Measurements from ENCODE around the gene CAMK1. TPM values are rescaled to one million over a fixed set of nuclear protein-coding genes. Genes with fewer than 3 reads are reported as not detected.

CAMK1 gene
- total RNA-seq, 1 experiment from 2014 or later = 2.0 TPM

DNA sequence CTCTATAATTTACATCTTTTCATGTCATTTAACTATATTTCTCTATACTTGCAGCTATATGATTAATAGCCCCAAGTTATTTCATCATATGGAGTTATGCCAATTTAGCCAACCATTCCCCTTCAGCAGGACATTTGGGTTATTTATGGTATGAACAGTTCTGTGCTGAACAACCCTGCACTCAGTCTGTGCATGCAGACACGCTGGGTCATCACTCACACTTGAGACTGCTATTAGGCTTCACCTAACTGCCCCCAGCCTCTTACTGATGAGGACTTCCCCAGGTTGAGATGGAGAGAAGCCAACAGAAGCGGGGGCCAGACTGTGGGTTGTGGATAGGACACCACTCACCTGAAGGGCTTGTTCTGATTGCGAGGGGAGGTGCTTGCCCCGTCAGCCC lies 15.2 kb upstream of the CAMK1 start:
- POLR2A ChIA-PET (ENCODE audit: unreplicated experiment) = no interaction called here

DNA sequence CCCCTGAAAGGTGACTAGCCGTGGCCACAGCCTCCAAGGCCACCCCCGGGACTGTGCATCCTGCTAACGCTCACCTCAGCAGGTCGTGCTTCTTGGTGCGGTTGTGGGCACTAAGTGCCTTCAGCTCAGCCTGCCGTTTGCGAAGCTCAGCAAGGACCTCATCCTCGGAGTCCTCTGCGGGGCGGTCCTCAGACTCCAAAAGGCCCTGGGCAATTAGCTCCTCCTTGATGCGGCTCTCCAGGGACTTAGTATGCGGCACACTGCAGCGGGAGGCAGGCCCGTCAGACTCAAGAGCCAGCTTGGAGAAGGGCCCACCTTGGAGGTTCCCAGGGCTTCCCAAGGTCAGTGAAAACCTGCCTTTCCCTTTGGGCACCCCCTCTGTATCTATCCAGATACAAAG lies 14.2 kb upstream of the CAMK1 start:
- H3K4me3 ChIP-seq = no peak overlapping the region
- CTCF ChIA-PET = no interaction called here
- intact Hi-C loops (cut with micrococcal nuclease; ENCODE audit: unreplicated experiment) = no loop called here
- H3K9me3 ChIP-seq (ENCODE audit: insufficient read depth, low read depth) = no peaks in the 10 kb centered on the region
- no peak overlapping the region for H3K4me2 ChIP-seq
- H3K36me3 ChIP-seq (ENCODE audit: low read depth) = peaks cover 11% of the 10 kb centered on the region
- H3K9me2 ChIP-seq (ENCODE audit: insufficient read depth) = no peaks in the 10 kb centered on the region
- no peaks in the 10 kb centered on the region for H3K27me3 ChIP-seq (ENCODE audit: insufficient read depth, low read depth)
- no peak overlapping the region for H3K27ac ChIP-seq
- no peak overlapping the region for H2AFZ ChIP-seq
- TF ChIP-seq EZH2 (IDR thresholded peaks at IDR 0.05; ENCODE audit: low read depth) = no peak
- TF ChIP-seq, protein P1, sequence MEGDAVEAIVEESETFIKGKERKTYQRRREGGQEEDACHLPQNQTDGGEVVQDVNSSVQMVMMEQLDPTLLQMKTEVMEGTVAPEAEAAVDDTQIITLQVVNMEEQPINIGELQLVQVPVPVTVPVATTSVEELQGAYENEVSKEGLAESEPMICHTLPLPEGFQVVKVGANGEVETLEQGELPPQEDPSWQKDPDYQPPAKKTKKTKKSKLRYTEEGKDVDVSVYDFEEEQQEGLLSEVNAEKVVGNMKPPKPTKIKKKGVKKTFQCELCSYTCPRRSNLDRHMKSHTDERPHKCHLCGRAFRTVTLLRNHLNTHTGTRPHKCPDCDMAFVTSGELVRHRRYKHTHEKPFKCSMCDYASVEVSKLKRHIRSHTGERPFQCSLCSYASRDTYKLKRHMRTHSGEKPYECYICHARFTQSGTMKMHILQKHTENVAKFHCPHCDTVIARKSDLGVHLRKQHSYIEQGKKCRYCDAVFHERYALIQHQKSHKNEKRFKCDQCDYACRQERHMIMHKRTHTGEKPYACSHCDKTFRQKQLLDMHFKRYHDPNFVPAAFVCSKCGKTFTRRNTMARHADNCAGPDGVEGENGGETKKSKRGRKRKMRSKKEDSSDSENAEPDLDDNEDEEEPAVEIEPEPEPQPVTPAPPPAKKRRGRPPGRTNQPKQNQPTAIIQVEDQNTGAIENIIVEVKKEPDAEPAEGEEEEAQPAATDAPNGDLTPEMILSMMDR (conservative IDR thresholded peaks at IDR 0.05) = no peak
- H4K20me1 ChIP-seq (ENCODE audit: insufficient read depth) = no peaks in the 10 kb centered on the region
- H3K4me1 ChIP-seq (replicated peaks; ENCODE audit: insufficient read depth) = no peaks in the 10 kb centered on the region
- H3F3A ChIP-seq (ENCODE audit: insufficient read depth, low read depth) = 0 out of 2 replicates have a peak, but pooled peaks cover 3% of the 10 kb centered on the region
- DNase-seq = no peak
- no TSS peak for BruUV-seq (replicated peaks)
- H3K79me2 ChIP-seq (ENCODE audit: low read depth) = no peaks in the 10 kb centered on the region
- POLR2A ChIA-PET (ENCODE audit: unreplicated experiment) = no interaction called here

More for the DNA sequence above, 15.2 kb upstream of the CAMK1 start:
- H3K4me2 ChIP-seq = no peak overlapping the region
- no peak overlapping the region for H3K4me3 ChIP-seq
- H3K9me3 ChIP-seq (ENCODE audit: insufficient read depth, low read depth) = no peaks in the 10 kb centered on the region
- H2AFZ ChIP-seq = no peak overlapping the region
- no peaks in the 10 kb centered on the region for H4K20me1 ChIP-seq (ENCODE audit: insufficient read depth)
- H3K79me2 ChIP-seq (ENCODE audit: low read depth) = no peaks in the 10 kb centered on the region
- H3K27me3 ChIP-seq (ENCODE audit: insufficient read depth, low read depth) = no peaks in the 10 kb centered on the region
- no peak overlapping the region for H3K27ac ChIP-seq
- no peaks in the 10 kb centered on the region for H3K4me1 ChIP-seq (replicated peaks; ENCODE audit: insufficient read depth)
- intact Hi-C loops (cut with micrococcal nuclease; ENCODE audit: unreplicated experiment) = no loop called here
- TF ChIP-seq EZH2 (IDR thresholded peaks at IDR 0.05; ENCODE audit: low read depth) = no peak
- TF ChIP-seq, protein P1 (conservative IDR thresholded peaks at IDR 0.05) = no peak
- H3K9me2 ChIP-seq (ENCODE audit: insufficient read depth) = no peaks in the 10 kb centered on the region
- BruUV-seq (replicated peaks) = no TSS peak
- CTCF ChIA-PET = no interaction called here
- H3K36me3 ChIP-seq (ENCODE audit: low read depth) = peaks cover 15% of the 10 kb centered on the region
- no peak for DNase-seq
- 0 out of 2 replicates have a peak, but pooled peaks cover 3% of the 10 kb centered on the region for H3F3A ChIP-seq (ENCODE audit: insufficient read depth, low read depth)

DNA sequence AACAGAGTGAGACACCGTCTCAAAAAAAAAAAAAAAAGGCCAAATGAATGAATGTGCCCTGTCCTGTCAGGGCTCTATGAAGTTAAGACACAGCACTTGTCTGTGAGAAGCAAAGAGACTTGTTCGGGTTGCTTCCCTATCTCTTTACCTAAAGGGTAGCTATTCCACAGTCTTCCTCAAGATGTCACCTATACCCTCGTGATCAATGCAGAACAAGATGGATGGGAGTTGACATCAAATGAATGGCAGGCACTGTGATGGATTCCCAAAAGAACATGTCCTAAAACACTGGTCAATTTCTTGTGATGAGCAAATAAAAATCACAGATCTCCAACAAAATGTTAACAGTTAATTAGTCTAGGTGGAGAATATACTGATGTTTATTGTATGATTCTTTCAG lies 13.0 kb upstream of the CAMK1 start:
- no TSS peak for BruUV-seq (replicated peaks)
- DNase-seq = no peak

More for the DNA sequence above, 13.0 kb upstream of the CAMK1 start:
- intact Hi-C loops (cut with micrococcal nuclease; ENCODE audit: unreplicated experiment) = no loop called here
- no peak overlapping the region for H3K27ac ChIP-seq
- H3K9me2 ChIP-seq (ENCODE audit: insufficient read depth) = no peaks in the 10 kb centered on the region
- 0 out of 2 replicates have a peak, but pooled peaks cover 3% of the 10 kb centered on the region for H3F3A ChIP-seq (ENCODE audit: insufficient read depth, low read depth)
- peaks cover 11% of the 10 kb centered on the region for H3K36me3 ChIP-seq (ENCODE audit: low read depth)
- H3K4me3 ChIP-seq = no peak overlapping the region
- no peaks in the 10 kb centered on the region for H3K79me2 ChIP-seq (ENCODE audit: low read depth)
- H3K4me2 ChIP-seq = no peak overlapping the region
- TF ChIP-seq, protein P1 (conservative IDR thresholded peaks at IDR 0.05) = peak; percentile 38
- no peak for TF ChIP-seq EZH2 (IDR thresholded peaks at IDR 0.05; ENCODE audit: low read depth)
- no peaks in the 10 kb centered on the region for H3K27me3 ChIP-seq (ENCODE audit: insufficient read depth, low read depth)
- ChIA-PET POLR2A (ENCODE audit: unreplicated experiment) (no interaction called here), CTCF (no interaction called here)
- no peaks in the 10 kb centered on the region for H3K9me3 ChIP-seq (ENCODE audit: insufficient read depth, low read depth)
- H3K4me1 ChIP-seq (replicated peaks; ENCODE audit: insufficient read depth) = no peaks in the 10 kb centered on the region
- H4K20me1 ChIP-seq (ENCODE audit: insufficient read depth) = no peaks in the 10 kb centered on the region
- no peak overlapping the region for H2AFZ ChIP-seq

Measured in PC-9 (cell line).